D341Med (cell line): Measurements from ENCODE around the gene CGREF1.
A peak's percentile ranks its signal among the peaks of the same experiment; 100 is the strongest.

ENCODE experiments used
- DNase-seq: peaks from one replicate; pipeline ENCODE4 v3.0.0; 2012; ENCODE audit warnings: low spot score

The CGREF1 gene

GRCh38 chr2:27073782-27074181, 45.1 kb downstream of the CGREF1 start:
- DNase-seq = no peak

- no peak for DNase-seq
Observed at GRCh38 chr2:27072920-27073319, 46.0 kb downstream of the CGREF1 start.

GRCh38 chr2:27071990-27072830, 46.7 kb downstream of the CGREF1 start:
- no peak for DNase-seq

- DNase-seq = peak; percentile 97
Observed at GRCh38 chr2:27071277-27071989, 47.5 kb downstream of the CGREF1 start, which contains the start of gene OST4. Gene OST4 (minus strand): TSS chr2:27071654.

GRCh38 chr2:27070653-27071276, 48.2 kb downstream of the CGREF1 start:
- no peak for DNase-seq

GRCh38 chr2:27069961-27070618, 48.8 kb downstream of the CGREF1 start:
- no peak for DNase-seq

- DNase-seq = no peak
Observed at GRCh38 chr2:27069436-27069835, 49.5 kb downstream of the CGREF1 start.

GRCh38 chr2:27067385-27067784, 51.5 kb downstream of the CGREF1 start:
- DNase-seq = no peak

- no peak for DNase-seq
Observed at GRCh38 chr2:27065128-27065527, 53.8 kb downstream of the CGREF1 start.

- DNase-seq = no peak
Observed at GRCh38 chr2:27060323-27060722, 58.6 kb downstream of the CGREF1 start.

- no peak for DNase-seq
Observed at GRCh38 chr2:27059141-27059820, 59.6 kb downstream of the CGREF1 start.

- DNase-seq = no peak
Observed at GRCh38 chr2:27058210-27058609, 60.7 kb downstream of the CGREF1 start.

- no peak for DNase-seq
Observed at GRCh38 chr2:27057184-27057583, 61.7 kb downstream of the CGREF1 start.

GRCh38 chr2:27054721-27055120, 64.2 kb downstream of the CGREF1 start:
- no peak for DNase-seq

GRCh38 chr2:27053776-27054175, 65.2 kb downstream of the CGREF1 start:
- no peak for DNase-seq

GRCh38 chr2:27053321-27053720, 65.6 kb downstream of the CGREF1 start:
- DNase-seq = no peak

- no peak for DNase-seq
Observed at GRCh38 chr2:27051902-27052645, 66.9 kb downstream of the CGREF1 start.

GRCh38 chr2:27050996-27051901, 67.7 kb downstream of the CGREF1 start, which contains the start of gene AGBL5:
Gene AGBL5 (plus strand): TSS chr2:27051668. CDS start chr2:27052959, 1,291 bp downstream.
- peak; percentile 98 for DNase-seq
